WTC11 (cell line): Measurements from ENCODE around the gene MTMR2. TPM values are rescaled to one million over a fixed set of nuclear protein-coding genes. Genes with fewer than 3 reads are reported as not detected.

Experiments
- ATAC-seq: fragments of 200-7000 bp; cut with Tn5 transposase; 2 replicates; pipeline ENCODE4 v1.10.0; 2021; ENCODE audit warnings: mild to moderate bottlenecking, moderate library complexity
- CTCF ChIA-PET: fragments of 300-600 bp; sonication (Branson Sonifier 250); formaldehyde crosslinking; loops from one replicate; lab custom pipeline; 2021; ENCODE audit warnings: antibody characterized with exemption; lab: Charles Lee
- POLR2A ChIA-PET: fragments of 350-600 bp; sonication (Branson Sonifier 250); formaldehyde crosslinking; loops from one replicate; lab custom pipeline; 2021; ENCODE audit warnings: antibody characterized with exemption; lab: Charles Lee
- DNase-seq: peaks from one replicate; pipeline ENCODE4 v3.0.0; 2021; ENCODE audit warnings: low spot score
- H3K27ac Mint-ChIP-seq: 2 replicates; pipeline ENCODE4 v1.8.0; 2021; ENCODE audit warnings: mixed read lengths
- H3K27me3 Mint-ChIP-seq: 2 replicates; pipeline ENCODE4 v1.8.0; 2021; ENCODE audit warnings: low read depth, mild to moderate bottlenecking, moderate library complexity, mixed read lengths
- H3K36me3 Mint-ChIP-seq: 2 replicates; pipeline ENCODE4 v1.8.0; 2021; ENCODE audit warnings: mixed read lengths
- H3K4me1 Mint-ChIP-seq: 2 replicates; pipeline ENCODE4 v1.8.0; 2022; ENCODE audit warnings: mixed read lengths
- H3K4me3 Mint-ChIP-seq: 2 replicates; pipeline ENCODE4 v1.8.0; 2021; ENCODE audit warnings: mild to moderate bottlenecking, moderate library complexity, mixed read lengths
- H3K9me3 Mint-ChIP-seq: 2 replicates; pipeline ENCODE4 v1.8.0; 2021; ENCODE audit warnings: mixed read lengths
- ELF4 ChIP-seq: sonication (generic); formaldehyde crosslinking; IDR thresholded peaks from 2 replicates; pipeline ENCODE4 v1.8.1; 2022; ENCODE audit warnings: low read depth, mild to moderate bottlenecking, moderate library complexity, missing genetic modification reagents
- ETV6 ChIP-seq: sonication (generic); formaldehyde crosslinking; IDR thresholded peaks from 2 replicates; pipeline ENCODE4 v1.8.1; 2022; ENCODE audit warnings: mild to moderate bottlenecking, missing genetic modification reagents
- GABPB1 ChIP-seq: sonication (generic); formaldehyde crosslinking; IDR thresholded peaks from 2 replicates; pipeline ENCODE4 v1.8.1; 2023; ENCODE audit warnings: mild to moderate bottlenecking, missing genetic modification reagents
- JAZF1 ChIP-seq: fragments of 250-450 bp; sonication (Bioruptor Pico); IDR thresholded peaks from 2 replicates; pipeline ENCODE4 v1.9.0; 2021; ENCODE audit warnings: moderate library complexity, mild to moderate bottlenecking, inconsistent platforms
- JUN ChIP-seq: sonication (generic); formaldehyde crosslinking; IDR thresholded peaks from 2 replicates; pipeline ENCODE4 v1.8.0; 2023; ENCODE audit warnings: mild to moderate bottlenecking, missing genetic modification reagents
- KAT7 ChIP-seq: sonication (generic); formaldehyde crosslinking; IDR thresholded peaks from 2 replicates; pipeline ENCODE4 v1.8.1; 2023; ENCODE audit warnings: missing genetic modification reagents, mild to moderate bottlenecking, borderline replicate concordance
- NFYB ChIP-seq: sonication (generic); formaldehyde crosslinking; conservative IDR thresholded peaks from 2 replicates; pipeline ENCODE4 v1.8.0; 2022; ENCODE audit warnings: low read depth, missing genetic modification reagents
- NR3C1 ChIP-seq: sonication (generic); formaldehyde crosslinking; conservative IDR thresholded peaks from 2 replicates; pipeline ENCODE4 v1.8.1; 2023; ENCODE audit warnings: low read depth, mild to moderate bottlenecking, missing genetic modification reagents
- OVOL2 ChIP-seq: fragments of 250-450 bp; sonication (Bioruptor Pico); IDR thresholded peaks from 2 replicates; pipeline ENCODE4 v1.9.0; 2021; ENCODE audit warnings: mild to moderate bottlenecking, borderline replicate concordance
- PRRX2 ChIP-seq: fragments of 250-450 bp; sonication (Bioruptor Pico); IDR thresholded peaks from 2 replicates; pipeline ENCODE4 v1.8.0; 2021; ENCODE audit warnings: mild to moderate bottlenecking
- RORB ChIP-seq: fragments of 250-450 bp; sonication (Bioruptor Pico); IDR thresholded peaks from 2 replicates; pipeline ENCODE4 v1.9.0; 2021; ENCODE audit warnings: mild to moderate bottlenecking
- SMAD3 ChIP-seq: sonication (generic); formaldehyde crosslinking; IDR thresholded peaks from 2 replicates; pipeline ENCODE4 v1.8.0; 2022; ENCODE audit warnings: missing genetic modification reagents, mild to moderate bottlenecking, borderline replicate concordance
- SP1 ChIP-seq: sonication (generic); formaldehyde crosslinking; conservative IDR thresholded peaks from 2 replicates; pipeline ENCODE4 v1.8.1; 2022; ENCODE audit warnings: missing genetic modification reagents
- TCF7 ChIP-seq: sonication (generic); formaldehyde crosslinking; IDR thresholded peaks from 2 replicates; pipeline ENCODE4 v1.8.0; 2022; ENCODE audit warnings: mild to moderate bottlenecking, low read depth, missing genetic modification reagents, moderate library complexity
- TEAD1 ChIP-seq: sonication (generic); formaldehyde crosslinking; IDR thresholded peaks from 2 replicates; pipeline ENCODE4 v1.8.0; 2022; ENCODE audit warnings: mild to moderate bottlenecking, missing genetic modification reagents
- ZNF138 ChIP-seq: sonication (generic); formaldehyde crosslinking; conservative IDR thresholded peaks from 2 replicates; pipeline ENCODE4 v1.8.1; 2022; ENCODE audit warnings: mild to moderate bottlenecking, moderate library complexity, missing genetic modification reagents
- ZNF219 ChIP-seq: sonication (generic); formaldehyde crosslinking; IDR thresholded peaks from 2 replicates; pipeline ENCODE4 v1.8.0; 2023; ENCODE audit warnings: missing genetic modification reagents, mild to moderate bottlenecking, borderline replicate concordance
- ZNF423 ChIP-seq: fragments of 250-450 bp; sonication (Bioruptor Pico); IDR thresholded peaks from 2 replicates; pipeline ENCODE4 v2.1.2; 2022; ENCODE audit warnings: mild to moderate bottlenecking, moderate library complexity
- total RNA-seq: library from RNA; stranded (reverse); gene quantifications from 3 replicates; pipeline ENCODE4 v1.2.3, GENCODE V29; 2021
- TF ChIP-seq, protein P1 (sequence below): fragments of 250-450 bp; sonication (Bioruptor Pico); IDR thresholded peaks from 2 replicates; pipeline ENCODE4 v1.9.0; 2021; ENCODE audit warnings: mild to moderate bottlenecking
- TF ChIP-seq, protein P2 (sequence below): sonication (generic); formaldehyde crosslinking; IDR thresholded peaks from 2 replicates; pipeline ENCODE4 v1.8.0; 2023; ENCODE audit warnings: missing genetic modification reagents
- TF ChIP-seq, protein P3 (sequence below): sonication (generic); formaldehyde crosslinking; conservative IDR thresholded peaks from 2 replicates; pipeline ENCODE4 v1.8.1; 2022; ENCODE audit warnings: mild to moderate bottlenecking, missing genetic modification reagents
- TF ChIP-seq, protein P4 (sequence below): sonication (generic); formaldehyde crosslinking; IDR thresholded peaks from 2 replicates; pipeline ENCODE4 v1.8.0; 2022; ENCODE audit warnings: mild to moderate bottlenecking, missing genetic modification reagents
- TF ChIP-seq, protein P5 (sequence below): sonication (generic); formaldehyde crosslinking; IDR thresholded peaks from 2 replicates; pipeline ENCODE4 v1.8.0; 2023; ENCODE audit warnings: mild to moderate bottlenecking, missing genetic modification reagents
- TF ChIP-seq, protein P6 (sequence below): sonication (generic); formaldehyde crosslinking; IDR thresholded peaks from 2 replicates; pipeline ENCODE4 v1.8.1; 2022; ENCODE audit warnings: mild to moderate bottlenecking, moderate library complexity, missing genetic modification reagents

Gene MTMR2
- total RNA-seq, 1 experiment from 2014 or later: 45.6 TPM

DNA sequence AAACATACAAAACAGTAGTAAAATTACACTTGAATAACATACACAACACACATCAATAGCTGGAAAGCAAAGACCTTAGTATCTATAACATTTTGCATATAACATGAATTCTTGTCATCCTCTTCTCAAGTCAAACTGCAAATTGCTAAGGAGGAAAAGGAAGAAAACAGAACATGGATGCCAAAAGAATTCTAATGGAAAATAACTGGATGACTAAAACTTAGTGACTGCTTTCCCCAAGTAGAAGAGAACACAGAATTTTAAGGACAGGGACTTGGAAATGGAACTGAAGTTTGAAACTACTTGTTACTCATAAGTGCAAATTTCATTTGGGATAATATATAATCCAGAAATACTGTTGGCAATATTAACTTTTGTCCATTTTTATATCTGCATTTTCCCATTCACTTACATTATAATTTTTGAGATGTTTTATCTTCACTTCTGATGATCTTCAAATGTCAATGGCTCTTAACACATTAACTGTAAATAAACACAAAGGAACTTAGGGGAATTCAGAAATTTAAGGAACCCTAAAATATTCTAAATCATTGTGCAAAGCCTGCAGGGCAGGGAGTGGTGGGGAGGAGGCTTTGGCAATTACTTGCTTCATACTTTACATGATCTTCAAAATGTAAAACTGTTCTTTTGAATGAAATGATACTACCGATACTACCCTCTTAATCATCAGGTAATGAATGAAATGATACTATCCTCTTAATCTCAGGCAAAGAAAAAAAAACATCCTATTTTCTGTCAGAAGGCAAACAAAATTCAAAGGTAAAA is 9.9 kb downstream of the MTMR2 start (continued):
- TF ChIP-seq, protein P1, sequence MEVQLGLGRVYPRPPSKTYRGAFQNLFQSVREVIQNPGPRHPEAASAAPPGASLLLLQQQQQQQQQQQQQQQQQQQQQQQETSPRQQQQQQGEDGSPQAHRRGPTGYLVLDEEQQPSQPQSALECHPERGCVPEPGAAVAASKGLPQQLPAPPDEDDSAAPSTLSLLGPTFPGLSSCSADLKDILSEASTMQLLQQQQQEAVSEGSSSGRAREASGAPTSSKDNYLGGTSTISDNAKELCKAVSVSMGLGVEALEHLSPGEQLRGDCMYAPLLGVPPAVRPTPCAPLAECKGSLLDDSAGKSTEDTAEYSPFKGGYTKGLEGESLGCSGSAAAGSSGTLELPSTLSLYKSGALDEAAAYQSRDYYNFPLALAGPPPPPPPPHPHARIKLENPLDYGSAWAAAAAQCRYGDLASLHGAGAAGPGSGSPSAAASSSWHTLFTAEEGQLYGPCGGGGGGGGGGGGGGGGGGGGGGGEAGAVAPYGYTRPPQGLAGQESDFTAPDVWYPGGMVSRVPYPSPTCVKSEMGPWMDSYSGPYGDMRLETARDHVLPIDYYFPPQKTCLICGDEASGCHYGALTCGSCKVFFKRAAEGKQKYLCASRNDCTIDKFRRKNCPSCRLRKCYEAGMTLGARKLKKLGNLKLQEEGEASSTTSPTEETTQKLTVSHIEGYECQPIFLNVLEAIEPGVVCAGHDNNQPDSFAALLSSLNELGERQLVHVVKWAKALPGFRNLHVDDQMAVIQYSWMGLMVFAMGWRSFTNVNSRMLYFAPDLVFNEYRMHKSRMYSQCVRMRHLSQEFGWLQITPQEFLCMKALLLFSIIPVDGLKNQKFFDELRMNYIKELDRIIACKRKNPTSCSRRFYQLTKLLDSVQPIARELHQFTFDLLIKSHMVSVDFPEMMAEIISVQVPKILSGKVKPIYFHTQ (CRISPR knock-in tag): no peak
- TF ChIP-seq, protein P2, sequence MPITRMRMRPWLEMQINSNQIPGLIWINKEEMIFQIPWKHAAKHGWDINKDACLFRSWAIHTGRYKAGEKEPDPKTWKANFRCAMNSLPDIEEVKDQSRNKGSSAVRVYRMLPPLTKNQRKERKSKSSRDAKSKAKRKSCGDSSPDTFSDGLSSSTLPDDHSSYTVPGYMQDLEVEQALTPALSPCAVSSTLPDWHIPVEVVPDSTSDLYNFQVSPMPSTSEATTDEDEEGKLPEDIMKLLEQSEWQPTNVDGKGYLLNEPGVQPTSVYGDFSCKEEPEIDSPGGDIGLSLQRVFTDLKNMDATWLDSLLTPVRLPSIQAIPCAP (CRISPR knock-in tag): no peak
- TF ChIP-seq, protein P3, sequence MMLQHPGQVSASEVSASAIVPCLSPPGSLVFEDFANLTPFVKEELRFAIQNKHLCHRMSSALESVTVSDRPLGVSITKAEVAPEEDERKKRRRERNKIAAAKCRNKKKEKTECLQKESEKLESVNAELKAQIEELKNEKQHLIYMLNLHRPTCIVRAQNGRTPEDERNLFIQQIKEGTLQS (CRISPR knock-in tag): no peak
- TF ChIP-seq ETV6 (CRISPR knock-in tag): no peak
- TF ChIP-seq PRRX2 (CRISPR knock-in tag): no peak
- no peak for TF ChIP-seq SMAD3 (CRISPR knock-in tag)
- no peak for TF ChIP-seq TEAD1 (CRISPR knock-in tag)
- TF ChIP-seq SP1 (CRISPR knock-in tag): no peak
- TF ChIP-seq RORB (CRISPR knock-in tag): no peak
- TF ChIP-seq JUN (CRISPR knock-in tag): no peak
- TF ChIP-seq NR3C1 (CRISPR knock-in tag): no peak
- no peak for TF ChIP-seq ZNF138
- no peak for TF ChIP-seq NFYB (CRISPR knock-in tag)
- no peak for TF ChIP-seq TCF7 (CRISPR knock-in tag)

DNA sequence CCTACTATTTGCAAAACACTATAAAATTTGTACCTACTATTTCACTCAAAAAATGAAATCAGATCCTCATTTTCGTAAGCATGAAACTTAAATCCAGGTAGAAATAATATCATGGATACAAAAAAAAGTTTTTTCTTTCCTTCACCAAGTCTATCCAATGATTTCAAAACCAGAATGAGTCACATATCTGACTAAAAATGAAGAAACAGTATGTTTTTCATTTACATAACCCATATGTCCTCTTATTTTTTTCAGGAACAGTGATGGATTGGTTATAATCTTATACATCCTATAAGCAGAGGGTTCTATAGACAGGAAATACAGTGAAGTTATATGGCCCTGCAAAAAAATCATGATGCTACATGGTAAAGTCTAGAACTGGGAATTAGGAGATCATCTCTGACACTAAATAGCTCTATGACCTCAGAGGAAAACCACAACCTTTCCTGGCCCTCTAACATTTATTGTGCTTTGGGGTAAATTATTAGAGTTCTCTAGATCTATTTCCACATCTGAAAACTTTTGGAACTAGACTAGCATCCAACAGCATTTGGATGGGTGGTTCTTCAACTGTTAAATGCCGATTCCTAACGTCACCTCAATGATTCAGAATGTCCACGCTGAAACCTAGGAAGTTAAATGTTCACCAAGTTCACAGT is 10.9 kb downstream of the MTMR2 start:
- DNase-seq (no peak), ATAC-seq (no peak)
- H3K4me3 Mint-ChIP-seq: no peak overlapping the region
- ChIA-PET CTCF (no interaction called here), POLR2A (no interaction called here)
- TF ChIP-seq OVOL2 (CRISPR knock-in tag) (no peak), SMAD3 (CRISPR knock-in tag) (no peak), TCF7 (CRISPR knock-in tag) (no peak), GABPB1 (CRISPR knock-in tag) (no peak), KAT7 (CRISPR knock-in tag) (no peak), ZNF423 (CRISPR knock-in tag) (no peak), JAZF1 (CRISPR knock-in tag) (no peak), ZNF219 (no peak), ELF4 (no peak), RORB (CRISPR knock-in tag) (no peak)
- TF ChIP-seq, protein P4, sequence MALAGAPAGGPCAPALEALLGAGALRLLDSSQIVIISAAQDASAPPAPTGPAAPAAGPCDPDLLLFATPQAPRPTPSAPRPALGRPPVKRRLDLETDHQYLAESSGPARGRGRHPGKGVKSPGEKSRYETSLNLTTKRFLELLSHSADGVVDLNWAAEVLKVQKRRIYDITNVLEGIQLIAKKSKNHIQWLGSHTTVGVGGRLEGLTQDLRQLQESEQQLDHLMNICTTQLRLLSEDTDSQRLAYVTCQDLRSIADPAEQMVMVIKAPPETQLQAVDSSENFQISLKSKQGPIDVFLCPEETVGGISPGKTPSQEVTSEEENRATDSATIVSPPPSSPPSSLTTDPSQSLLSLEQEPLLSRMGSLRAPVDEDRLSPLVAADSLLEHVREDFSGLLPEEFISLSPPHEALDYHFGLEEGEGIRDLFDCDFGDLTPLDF (CRISPR knock-in tag): no peak
- TF ChIP-seq, protein P5, sequence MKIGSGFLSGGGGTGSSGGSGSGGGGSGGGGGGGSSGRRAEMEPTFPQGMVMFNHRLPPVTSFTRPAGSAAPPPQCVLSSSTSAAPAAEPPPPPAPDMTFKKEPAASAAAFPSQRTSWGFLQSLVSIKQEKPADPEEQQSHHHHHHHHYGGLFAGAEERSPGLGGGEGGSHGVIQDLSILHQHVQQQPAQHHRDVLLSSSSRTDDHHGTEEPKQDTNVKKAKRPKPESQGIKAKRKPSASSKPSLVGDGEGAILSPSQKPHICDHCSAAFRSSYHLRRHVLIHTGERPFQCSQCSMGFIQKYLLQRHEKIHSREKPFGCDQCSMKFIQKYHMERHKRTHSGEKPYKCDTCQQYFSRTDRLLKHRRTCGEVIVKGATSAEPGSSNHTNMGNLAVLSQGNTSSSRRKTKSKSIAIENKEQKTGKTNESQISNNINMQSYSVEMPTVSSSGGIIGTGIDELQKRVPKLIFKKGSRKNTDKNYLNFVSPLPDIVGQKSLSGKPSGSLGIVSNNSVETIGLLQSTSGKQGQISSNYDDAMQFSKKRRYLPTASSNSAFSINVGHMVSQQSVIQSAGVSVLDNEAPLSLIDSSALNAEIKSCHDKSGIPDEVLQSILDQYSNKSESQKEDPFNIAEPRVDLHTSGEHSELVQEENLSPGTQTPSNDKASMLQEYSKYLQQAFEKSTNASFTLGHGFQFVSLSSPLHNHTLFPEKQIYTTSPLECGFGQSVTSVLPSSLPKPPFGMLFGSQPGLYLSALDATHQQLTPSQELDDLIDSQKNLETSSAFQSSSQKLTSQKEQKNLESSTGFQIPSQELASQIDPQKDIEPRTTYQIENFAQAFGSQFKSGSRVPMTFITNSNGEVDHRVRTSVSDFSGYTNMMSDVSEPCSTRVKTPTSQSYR: no peak
- TF ChIP-seq, protein P6, sequence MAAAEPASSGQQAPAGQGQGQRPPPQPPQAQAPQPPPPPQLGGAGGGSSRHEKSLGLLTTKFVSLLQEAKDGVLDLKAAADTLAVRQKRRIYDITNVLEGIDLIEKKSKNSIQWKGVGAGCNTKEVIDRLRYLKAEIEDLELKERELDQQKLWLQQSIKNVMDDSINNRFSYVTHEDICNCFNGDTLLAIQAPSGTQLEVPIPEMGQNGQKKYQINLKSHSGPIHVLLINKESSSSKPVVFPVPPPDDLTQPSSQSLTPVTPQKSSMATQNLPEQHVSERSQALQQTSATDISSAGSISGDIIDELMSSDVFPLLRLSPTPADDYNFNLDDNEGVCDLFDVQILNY (CRISPR knock-in tag): no peak
- no peak overlapping the region for H3K27ac Mint-ChIP-seq
- H3K36me3 Mint-ChIP-seq: no peaks in the 10 kb centered on the region
- no peaks in the 10 kb centered on the region for H3K27me3 Mint-ChIP-seq
- no peaks in the 10 kb centered on the region for H3K9me3 Mint-ChIP-seq
- H3K4me1 Mint-ChIP-seq: peaks cover 15% of the 10 kb centered on the region
